AG09309 (cell line): Measurements from ENCODE around the gene CPNE4.

Source experiments
- DNase-seq: peaks from one replicate; pipeline ENCODE4 v3.0.0-alpha.2; 2010; ENCODE audit warnings: low read depth
- H3K4me3 ChIP-seq: 2 replicates; pipeline ENCODE4 v1.5.1; 2011; ENCODE audit warnings: mild to moderate bottlenecking, low read depth, low read length, moderate library complexity; ENCODE audit not compliant: control insufficient read depth
- TF ChIP-seq, protein P1 (sequence below): IDR thresholded peaks from 2 replicates; pipeline ENCODE4 v1.5.1; 2011; ENCODE audit warnings: mild to moderate bottlenecking, low read depth, low read length, inconsistent platforms; ENCODE audit not compliant: insufficient read depth, control insufficient read depth; ENCODE audit errors: missing control alignments

CPNE4 gene

DNA sequence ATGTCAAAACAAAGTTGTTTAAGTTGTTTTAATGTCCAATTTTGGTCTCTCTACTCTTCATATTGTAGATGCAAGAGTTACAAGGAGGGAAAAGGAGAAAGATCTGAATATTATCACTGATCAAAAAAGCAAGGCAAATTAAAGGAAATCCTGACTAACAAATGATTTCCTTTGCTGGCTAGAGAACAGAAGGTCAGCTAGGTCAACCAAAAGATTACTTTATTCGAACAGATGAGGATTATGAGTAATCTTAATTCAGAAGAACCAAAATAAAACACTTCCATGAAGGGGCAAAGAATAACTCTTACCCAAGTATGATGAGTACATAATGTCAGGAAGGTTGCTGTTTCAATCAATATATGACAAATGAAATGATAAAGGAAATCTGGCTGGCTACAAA, 33.8 kb downstream of the CPNE4 start:
- TF ChIP-seq, protein P1, sequence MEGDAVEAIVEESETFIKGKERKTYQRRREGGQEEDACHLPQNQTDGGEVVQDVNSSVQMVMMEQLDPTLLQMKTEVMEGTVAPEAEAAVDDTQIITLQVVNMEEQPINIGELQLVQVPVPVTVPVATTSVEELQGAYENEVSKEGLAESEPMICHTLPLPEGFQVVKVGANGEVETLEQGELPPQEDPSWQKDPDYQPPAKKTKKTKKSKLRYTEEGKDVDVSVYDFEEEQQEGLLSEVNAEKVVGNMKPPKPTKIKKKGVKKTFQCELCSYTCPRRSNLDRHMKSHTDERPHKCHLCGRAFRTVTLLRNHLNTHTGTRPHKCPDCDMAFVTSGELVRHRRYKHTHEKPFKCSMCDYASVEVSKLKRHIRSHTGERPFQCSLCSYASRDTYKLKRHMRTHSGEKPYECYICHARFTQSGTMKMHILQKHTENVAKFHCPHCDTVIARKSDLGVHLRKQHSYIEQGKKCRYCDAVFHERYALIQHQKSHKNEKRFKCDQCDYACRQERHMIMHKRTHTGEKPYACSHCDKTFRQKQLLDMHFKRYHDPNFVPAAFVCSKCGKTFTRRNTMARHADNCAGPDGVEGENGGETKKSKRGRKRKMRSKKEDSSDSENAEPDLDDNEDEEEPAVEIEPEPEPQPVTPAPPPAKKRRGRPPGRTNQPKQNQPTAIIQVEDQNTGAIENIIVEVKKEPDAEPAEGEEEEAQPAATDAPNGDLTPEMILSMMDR: no peak
- H3K4me3 ChIP-seq: no peak overlapping the region
- no peak for DNase-seq

DNA sequence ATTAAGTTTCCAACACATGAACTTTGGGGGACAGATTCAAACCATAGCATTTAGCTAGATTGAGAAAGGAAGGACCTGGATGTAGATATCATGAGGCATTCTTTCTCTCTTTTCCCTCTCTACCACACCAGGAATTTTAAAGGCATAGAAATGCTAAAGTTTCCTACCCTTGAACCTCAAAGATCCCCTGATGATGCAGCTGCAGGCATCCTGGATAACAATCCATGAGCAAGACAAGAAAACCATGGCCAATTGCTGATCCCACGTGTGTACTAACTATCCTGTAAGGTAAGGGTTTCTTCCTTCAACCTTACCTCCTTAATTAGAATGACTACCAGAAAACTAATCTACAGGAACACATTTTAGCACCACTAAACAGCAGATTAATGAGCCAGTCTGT, 36.8 kb downstream of the CPNE4 start:
- DNase-seq: no peak
- no peak overlapping the region for H3K4me3 ChIP-seq
- TF ChIP-seq, protein P1: no peak

DNA sequence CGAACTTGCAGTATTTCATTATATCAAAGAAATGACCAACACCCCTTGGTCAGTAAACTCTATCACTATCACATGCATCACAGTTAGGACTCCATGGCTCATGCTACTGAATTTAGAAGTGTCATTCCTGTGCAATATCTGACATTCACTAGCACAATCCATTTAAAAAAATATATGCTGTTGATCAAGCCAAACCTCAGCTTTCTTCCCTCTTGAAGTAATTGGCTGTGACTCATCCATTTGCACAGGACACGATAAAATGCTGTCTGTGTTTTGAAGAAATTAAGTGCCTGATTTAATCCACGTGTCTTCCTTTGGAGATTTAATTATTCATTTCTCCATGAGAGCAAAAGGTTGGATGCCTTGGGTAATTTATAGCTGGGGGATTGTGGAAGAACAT, 38.9 kb downstream of the CPNE4 start:
- no peak for DNase-seq
- no peak overlapping the region for H3K4me3 ChIP-seq
- TF ChIP-seq, protein P1: no peak

DNA sequence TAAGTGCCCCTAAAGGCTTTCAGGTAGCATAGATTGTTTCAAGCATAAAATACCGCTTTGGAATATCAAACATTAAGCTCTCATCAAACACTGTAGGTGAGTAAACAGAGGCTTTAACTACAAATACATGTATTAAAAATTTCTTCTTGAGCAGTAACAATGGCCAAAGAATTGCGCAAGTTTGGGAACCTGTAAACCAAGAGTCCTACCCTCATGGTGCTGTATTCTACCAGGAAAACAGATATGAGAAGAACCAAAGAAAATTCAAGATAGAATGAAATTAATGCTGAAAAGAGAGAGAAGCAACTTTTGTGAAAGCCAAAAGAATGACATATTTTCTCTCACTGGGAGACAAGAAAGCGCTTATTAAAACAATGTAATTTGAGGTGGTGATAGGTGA, 45.5 kb downstream of the CPNE4 start:
- TF ChIP-seq, protein P1: no peak
- no peak overlapping the region for H3K4me3 ChIP-seq
- DNase-seq: no peak

DNA sequence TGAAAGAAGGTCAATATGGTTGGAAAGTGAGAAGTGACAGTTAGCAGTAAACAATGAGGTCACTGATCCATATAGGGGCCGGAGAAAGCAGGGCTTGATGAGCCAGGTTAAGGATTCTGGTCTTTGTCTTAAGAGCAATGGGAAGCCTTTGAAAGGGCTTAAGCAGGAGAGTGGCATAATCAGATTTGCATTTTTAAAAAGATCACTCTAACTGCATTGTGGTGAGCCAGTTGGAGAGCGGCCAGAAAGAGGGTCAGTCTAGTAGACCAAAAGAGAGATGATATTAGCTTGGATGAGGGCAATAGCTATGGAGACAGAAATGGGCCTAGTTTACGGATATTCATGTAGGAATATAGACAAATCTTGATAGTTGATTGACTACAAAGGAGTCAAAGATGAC, 46.6 kb downstream of the CPNE4 start:
- TF ChIP-seq, protein P1: no peak
- DNase-seq: no peak
- H3K4me3 ChIP-seq: no peak overlapping the region

DNA sequence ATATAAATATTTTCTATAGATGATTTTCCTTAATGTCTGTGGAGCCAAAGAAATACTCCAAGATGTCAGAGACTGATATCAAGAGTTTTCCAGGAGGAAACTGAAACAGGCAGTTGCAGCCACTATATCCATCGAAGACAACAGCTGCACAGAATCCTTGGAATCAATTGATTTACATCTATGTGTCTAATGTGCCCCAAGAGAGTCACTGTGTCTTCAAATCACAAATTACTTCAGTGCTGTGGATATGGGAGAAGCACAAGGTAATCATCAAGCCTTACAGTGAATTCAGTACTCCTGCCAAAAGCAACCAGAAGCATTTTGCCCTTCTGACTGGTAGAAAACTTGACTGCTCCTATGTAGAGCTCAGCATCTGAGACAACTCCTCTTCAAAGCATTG, 51.1 kb downstream of the CPNE4 start:
- no peak overlapping the region for H3K4me3 ChIP-seq
- no peak for DNase-seq
- TF ChIP-seq, protein P1: no peak

DNA sequence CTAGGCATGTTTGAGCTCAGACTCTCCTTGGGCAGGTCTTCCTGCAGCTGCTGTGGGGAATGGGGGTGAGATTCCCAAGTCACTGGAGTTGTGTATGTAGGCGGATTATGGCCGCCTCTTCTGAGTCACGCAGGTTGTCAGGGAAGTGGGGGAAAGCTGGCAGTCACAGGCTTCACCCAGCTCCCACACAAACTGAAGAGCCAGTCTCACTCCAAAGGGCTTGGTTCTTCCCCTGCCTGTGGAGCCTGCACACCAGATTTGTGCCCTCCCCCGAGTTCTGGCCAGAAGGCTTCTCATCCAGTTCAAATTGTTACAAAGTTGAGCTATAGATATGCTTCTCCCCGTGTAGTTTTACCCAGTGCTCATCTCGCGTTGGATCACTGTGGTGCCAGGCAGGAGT, 53.5 kb downstream of the CPNE4 start:
- TF ChIP-seq, protein P1: no peak
- no peak overlapping the region for H3K4me3 ChIP-seq
- DNase-seq: no peak
